NB4 (cell line): ENCODE data around the gene LRG1.
"Not testable (repeated sequence)": the region's sequence is repeated elsewhere in the genome, so short reads cannot be mapped to it uniquely, and the experiment has no call there.

Experiments
- DNase-seq: peaks from one replicate; pipeline ENCODE4 v3.0.0; 2010; ENCODE audit warnings: low read depth
- H3K4me3 ChIP-seq: one replicate; pipeline ENCODE4 v1.5.1; 2011; ENCODE audit warnings: mild to moderate bottlenecking, low read depth, low read length, moderate library complexity
- MAX ChIP-seq: IDR thresholded peaks from 2 replicates; pipeline ENCODE4 v1.6.1; 2011; ENCODE audit warnings: low read depth, low read length
- MYC ChIP-seq: IDR thresholded peaks from 2 replicates; pipeline ENCODE4 v1.6.1; 2011; ENCODE audit warnings: low read depth, low read length
- POLR2A ChIP-seq: IDR thresholded peaks from 2 replicates; pipeline ENCODE4 v1.6.1; 2011; ENCODE audit warnings: mild to moderate bottlenecking; ENCODE audit not compliant: insufficient read length; ENCODE audit errors: extremely low read depth
- TF ChIP-seq, protein P1 (sequence below): IDR thresholded peaks from one replicate; pipeline ENCODE4 v1.5.1; 2012; ENCODE audit warnings: low read depth, low read length

The LRG1 gene

DNA sequence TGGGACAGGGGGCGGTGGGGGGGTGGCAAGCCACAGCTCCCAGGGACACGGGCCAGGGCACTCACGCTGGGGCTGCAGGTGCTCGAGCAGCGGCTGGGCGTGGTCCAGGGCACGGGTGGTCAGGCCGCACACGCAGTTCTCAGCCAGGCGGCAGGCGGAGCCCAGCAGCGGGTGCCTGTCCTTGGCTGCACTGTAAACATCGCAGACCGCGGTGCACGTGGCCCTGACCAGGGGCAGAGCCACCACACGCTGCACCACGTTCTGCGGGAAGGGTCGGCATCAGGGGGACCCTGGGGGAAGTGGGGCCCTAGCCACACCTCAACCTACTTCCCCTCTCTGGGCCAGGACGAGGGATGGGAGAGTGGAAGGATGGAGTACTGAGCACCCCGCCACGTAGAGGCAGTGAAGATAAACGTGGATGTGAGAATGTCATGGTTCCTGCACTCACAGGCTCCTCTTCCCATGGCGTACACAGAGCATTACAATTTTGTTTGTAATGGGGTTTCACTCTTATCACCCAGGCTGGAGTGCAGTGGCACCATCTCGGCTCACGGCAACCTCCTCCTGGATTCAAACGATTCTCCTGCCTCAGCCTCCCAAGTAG is 8.2 kb downstream of the LRG1 start:
- H3K4me3 ChIP-seq: no peak overlapping the region
- no peak for DNase-seq
- TF ChIP-seq MYC (no peak), MAX (no peak), POLR2A (no peak)
- TF ChIP-seq, protein P1, sequence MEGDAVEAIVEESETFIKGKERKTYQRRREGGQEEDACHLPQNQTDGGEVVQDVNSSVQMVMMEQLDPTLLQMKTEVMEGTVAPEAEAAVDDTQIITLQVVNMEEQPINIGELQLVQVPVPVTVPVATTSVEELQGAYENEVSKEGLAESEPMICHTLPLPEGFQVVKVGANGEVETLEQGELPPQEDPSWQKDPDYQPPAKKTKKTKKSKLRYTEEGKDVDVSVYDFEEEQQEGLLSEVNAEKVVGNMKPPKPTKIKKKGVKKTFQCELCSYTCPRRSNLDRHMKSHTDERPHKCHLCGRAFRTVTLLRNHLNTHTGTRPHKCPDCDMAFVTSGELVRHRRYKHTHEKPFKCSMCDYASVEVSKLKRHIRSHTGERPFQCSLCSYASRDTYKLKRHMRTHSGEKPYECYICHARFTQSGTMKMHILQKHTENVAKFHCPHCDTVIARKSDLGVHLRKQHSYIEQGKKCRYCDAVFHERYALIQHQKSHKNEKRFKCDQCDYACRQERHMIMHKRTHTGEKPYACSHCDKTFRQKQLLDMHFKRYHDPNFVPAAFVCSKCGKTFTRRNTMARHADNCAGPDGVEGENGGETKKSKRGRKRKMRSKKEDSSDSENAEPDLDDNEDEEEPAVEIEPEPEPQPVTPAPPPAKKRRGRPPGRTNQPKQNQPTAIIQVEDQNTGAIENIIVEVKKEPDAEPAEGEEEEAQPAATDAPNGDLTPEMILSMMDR: no peak

DNA sequence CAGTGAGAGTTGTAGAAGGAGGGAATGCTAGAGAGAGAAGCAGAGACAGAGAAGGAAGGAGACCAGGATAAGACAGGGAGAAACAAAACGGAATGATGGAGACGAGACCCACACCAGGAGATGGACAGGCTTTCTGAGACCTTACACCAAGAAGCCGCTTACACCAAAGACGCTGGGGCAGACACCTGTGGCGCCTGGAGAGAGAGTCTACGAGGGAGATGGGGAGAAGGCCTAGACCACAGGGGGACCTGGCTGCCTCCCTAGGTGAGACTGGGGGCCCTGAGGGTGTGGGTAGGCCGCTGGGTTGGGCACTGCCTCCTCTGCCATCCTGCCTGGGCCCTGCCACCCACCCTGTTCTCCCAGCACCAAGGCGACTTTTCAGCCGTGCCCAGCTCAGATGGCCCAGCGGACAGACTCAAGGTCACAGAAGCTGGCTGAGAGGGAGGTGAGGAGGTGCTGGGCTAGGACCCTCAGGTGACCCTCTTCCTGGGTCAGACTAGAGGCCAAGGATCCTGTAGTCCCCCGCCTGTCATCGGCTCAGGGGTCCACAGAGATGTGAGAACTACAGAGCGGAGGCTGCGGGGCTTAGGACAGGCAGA is 9.8 kb downstream of the LRG1 start:
- no peak overlapping the region for H3K4me3 ChIP-seq
- TF ChIP-seq, protein P1: no peak
- TF ChIP-seq POLR2A: no peak
- TF ChIP-seq MAX: no peak
- no peak for TF ChIP-seq MYC
- no peak for DNase-seq

- H3K4me3 ChIP-seq: no peak overlapping the region
- no peak for TF ChIP-seq MAX
- TF ChIP-seq POLR2A: no peak
- no peak for DNase-seq
Measured at GRCh38 chr19:4528843-4529242, 11.0 kb downstream of the LRG1 start.

- DNase-seq, H3K4me3 ChIP-seq: not testable (repeated sequence)
Measured at GRCh38 chr19:4527377-4527776, 12.5 kb downstream of the LRG1 start.

DNA sequence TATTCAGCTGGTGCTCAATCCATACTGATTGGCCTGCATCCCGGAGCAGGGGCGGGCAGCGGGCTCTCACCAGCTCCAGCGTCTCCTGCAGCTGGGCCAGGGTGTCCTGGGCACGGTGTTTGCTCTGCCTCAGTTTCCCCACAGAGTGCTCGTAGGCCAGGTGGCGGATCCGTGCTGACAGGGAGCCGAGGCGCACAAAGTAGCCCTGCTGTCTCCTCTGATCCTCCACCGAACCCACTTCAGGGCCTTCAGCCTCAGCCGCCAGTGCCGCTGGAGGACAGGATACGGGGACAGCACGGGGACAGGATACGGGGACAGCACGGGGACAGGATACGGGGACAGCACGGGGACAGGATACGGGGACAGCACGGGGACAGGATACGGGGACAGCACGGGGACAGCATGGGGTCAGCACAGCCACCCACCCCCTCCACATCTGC is 14.3 kb downstream of the LRG1 start:
- no peak for DNase-seq
- TF ChIP-seq MYC (no peak), MAX (no peak)
- no peak overlapping the region for H3K4me3 ChIP-seq

DNA sequence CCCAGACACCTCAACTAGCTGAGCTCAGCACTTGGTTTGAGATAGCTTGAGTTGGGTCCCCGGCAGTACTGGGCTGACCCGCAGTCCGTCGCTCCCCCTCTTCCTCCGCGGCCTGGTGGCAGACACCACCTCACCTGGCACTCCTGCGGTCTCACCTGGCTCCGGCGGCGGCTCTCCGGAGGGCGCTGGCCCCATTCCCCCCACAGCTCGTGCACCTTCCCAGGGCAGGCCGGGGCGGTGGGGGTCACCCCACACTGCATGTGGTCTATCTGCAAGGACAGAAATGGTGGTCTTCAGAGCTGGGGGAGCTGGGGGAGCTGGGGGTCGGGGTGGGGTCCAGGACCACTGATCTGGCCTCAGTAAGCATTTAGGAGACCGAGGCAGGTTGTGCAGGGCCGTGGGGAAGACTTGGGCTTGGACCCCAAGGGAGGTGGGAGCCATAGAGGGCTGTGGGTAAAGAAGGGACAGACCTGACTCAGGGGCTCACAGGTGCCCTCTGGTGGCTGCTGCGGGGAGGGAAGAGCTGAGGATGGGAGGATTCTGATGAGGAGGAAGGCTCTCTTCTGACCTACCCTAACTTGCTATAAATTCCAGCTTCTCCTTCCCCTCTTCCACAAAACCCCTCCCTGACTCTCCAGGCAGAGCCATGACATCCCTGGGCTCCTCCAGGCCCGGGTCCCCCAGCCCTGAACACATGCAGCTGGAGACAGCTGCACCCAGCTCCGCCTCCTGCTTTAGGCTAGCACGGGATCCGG is 14.9 kb downstream of the LRG1 start:
- TF ChIP-seq, protein P1: peak; percentile 73
- no peak for TF ChIP-seq MAX
- peak; percentile 61 for DNase-seq
- no peak overlapping the region for H3K4me3 ChIP-seq

- peak; percentile 38 for DNase-seq
- no peak overlapping the region for H3K4me3 ChIP-seq
- TF ChIP-seq MAX: no peak
- no peak for TF ChIP-seq MYC
- TF ChIP-seq, protein P1: peak; percentile 58
Measured at GRCh38 chr19:4523306-4524110, 16.3 kb downstream of the LRG1 start.
